Measurements from ENCODE around the gene TBC1D1.
A peak's percentile ranks its signal among the peaks of the same experiment; 100 is the strongest.
"Not testable (repeated sequence)": the region's sequence is repeated elsewhere in the genome, so short reads cannot be mapped to it uniquely, and the experiment has no call there.

The TBC1D1 gene

DNA sequence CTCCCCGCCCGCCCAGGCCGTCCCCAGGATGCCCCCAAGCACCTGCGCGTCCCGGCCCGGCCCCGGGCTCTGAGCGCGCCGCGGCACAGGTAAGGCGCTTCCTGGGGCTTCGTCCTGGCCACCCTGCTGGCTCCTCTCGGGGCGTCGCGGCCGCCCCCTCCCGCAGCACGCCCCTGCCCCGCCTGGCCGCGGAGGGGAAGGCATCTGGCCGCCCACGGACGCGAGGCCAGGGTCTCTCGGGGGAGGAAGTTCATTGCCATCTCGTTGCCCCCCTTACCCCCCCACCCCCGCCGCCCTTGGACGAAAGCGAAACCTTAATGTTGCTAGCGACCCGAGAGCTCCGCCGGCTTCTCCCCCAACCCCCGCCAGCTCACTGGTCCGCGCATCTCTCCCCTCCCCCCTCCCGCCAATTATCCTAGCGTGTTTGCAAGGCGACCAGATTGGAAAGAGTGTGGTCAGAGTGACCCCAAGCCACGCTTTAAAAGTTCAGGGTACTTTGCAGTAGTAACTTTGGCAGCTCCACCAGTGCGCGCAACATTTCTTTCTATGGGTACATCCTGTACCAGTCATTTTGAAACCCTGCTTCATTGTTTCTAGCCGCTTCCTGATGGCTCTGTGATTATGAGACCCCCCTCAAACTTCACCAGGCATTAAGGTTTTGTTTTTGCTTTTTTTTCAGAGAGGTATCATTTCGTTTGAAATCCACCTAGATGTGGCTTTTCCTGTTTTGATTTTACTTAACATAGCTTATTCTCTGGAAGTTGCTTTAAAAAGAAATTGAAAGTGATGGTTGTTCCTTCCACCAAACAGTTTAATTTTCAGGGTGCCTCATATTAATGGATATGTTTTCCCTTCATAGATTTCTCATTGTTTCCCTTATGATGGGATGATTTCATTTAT lies 626 bp downstream of the TBC1D1 start:
- DNase-seq, result peak; percentile 66

- peak; percentile 41 for DNase-seq
Observed at GRCh38 chr4:37892641-37893040, 1.8 kb downstream of the TBC1D1 start.

DNA sequence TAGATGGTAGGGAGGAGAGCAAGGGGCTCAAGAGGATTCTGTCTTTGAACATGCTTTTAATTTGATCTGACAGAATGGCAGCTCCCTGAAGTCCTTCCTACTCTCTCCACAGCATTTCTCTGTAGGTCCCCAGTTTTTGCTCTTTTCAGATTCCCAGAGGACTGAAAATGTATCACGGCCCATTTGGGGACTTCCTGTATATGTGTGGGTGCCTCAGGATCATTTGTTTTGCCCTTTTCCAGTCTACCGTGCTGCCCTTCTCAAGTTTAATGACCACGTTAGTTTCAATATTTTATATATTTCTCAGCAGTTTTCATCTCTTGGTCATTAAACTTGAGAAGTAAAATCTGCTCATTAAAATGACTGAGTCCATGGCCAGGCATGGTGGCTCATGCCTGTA lies 2.3 kb downstream of the TBC1D1 start:
- no peak for DNase-seq

DNA sequence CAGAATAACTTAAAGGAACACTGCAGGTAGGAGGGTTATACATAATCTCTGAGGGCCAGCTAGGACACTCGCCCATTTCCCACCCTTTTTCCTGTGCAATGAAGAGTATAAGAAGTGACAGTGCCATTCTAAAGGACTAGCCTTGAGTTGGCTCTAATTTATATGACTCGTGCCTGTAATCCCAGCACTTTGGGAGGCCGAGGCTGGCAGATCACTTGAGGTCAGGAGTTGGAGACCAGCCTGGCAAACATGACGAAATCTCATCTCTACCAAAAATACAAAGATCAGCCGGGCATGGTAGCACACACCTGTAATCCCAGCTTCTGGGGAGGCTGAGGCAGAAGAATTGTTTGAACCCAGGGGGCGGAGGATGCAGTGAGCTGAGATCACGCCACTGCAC lies 4.4 kb downstream of the TBC1D1 start:
- no peak for DNase-seq

DNA sequence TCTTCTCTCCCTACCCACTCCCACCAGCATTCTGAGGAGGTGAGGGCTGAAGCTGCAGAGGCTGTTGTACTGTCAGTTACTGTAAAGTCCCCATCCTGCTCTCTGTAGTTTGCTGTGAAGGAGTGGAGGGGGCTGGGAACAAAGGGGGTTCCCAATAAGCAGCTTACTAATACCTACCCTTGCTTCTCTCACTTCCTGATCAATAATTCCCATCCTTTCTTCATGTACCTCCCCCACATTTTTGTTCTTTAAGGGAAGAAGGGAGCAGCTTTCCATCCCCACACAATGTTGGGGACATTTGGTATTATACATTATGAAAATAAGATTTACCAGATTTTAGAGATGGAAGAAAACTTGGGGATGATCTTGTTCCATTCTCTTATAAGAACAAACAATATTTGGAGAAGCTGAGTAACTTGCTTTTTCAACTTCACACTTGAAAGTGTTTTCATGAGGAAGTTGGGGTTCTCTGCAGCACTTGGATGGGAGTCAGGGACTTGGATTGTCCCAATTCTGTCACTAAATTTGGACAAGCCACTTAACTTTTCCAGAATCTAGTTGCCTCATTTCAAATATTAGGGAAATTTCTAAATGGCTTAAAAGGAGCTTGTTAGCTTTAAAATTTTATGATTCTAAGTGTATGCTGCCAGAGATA lies 5.4 kb downstream of the TBC1D1 start:
- no peak for DNase-seq

- no peak for DNase-seq
Observed at GRCh38 chr4:37902212-37902611, 11.3 kb downstream of the TBC1D1 start.

DNA sequence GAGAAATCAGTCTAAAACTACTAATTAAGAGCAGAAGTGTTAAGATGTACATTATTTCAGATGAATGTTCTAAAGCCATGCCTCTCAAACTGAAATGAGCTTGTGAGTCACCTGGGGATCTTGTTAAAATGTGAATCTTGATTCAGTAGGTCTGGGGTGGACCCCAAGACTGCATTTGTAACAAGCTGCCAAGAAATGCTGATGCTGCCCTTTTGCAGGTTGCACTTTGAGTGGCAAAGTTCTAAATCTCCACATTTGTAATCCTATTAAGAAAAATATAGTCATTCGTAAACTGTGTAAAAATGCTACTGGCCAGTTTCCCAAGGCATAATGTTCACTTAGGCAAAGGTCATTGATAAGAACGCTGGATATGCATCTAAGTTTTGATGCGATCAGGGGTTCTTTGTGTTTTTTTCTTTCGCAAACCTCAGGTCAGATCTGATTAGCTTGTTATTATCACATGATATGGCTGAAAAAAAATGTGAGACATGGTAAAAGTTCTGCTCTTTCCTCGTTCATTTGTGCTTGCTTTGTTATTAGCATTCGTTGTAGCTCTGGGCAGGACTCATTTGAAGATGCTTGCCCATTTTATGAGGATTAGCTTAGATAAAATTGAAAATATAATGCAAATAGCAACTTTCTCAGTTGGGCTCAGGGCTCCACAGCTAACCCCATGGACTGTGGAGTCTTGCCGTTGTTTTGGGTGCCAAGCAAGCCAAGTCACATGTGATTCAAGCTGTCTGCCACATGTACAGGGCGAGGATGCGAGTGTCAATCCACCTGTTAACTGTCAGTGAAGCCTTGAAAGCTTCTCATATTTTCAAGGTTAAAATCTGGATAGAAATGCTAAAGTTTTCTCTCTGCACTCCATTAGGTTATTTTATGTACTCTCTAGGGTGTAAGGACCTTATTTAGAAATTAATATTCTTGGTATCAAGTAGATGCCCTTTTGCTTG lies 12.1 kb downstream of the TBC1D1 start:
- DNase-seq, result no peak

DNA sequence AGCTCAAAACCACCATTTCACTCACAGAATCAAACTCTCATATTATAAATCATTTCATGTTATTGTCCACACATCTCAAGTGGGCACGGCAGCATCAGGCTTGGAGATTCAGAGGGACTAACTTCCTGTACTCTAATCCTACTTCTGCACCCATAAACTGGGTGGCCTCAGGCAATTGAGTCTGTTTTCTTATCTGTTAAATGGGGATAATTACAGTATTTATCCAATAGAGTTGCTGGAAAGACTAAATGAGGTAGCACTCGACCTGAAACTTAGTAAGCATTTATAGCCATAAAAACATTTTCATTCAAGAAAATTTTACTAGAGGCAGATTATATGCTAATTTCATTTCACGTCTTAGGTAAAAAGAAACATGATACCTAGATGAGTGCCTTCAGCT lies 13.0 kb downstream of the TBC1D1 start:
- no peak for DNase-seq

DNA sequence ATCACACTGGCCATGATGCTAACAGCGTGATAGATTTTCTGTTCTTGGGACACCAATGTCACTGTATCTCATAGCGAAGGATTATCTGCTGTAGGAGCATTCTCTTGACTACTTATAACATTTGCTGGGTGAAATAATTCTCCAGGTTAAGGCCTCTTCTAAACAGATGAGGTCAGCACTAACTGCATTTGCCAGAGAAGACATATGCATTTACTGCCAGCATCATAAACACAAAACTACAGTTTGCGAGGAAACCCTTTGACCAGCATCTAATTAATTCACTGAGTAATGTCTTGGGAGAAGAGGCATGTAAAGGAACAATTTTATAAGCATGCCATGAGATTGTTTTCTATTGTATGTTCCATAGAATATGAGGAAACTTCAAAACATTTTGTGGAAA lies 13.9 kb downstream of the TBC1D1 start:
- DNase-seq, result no peak

DNA sequence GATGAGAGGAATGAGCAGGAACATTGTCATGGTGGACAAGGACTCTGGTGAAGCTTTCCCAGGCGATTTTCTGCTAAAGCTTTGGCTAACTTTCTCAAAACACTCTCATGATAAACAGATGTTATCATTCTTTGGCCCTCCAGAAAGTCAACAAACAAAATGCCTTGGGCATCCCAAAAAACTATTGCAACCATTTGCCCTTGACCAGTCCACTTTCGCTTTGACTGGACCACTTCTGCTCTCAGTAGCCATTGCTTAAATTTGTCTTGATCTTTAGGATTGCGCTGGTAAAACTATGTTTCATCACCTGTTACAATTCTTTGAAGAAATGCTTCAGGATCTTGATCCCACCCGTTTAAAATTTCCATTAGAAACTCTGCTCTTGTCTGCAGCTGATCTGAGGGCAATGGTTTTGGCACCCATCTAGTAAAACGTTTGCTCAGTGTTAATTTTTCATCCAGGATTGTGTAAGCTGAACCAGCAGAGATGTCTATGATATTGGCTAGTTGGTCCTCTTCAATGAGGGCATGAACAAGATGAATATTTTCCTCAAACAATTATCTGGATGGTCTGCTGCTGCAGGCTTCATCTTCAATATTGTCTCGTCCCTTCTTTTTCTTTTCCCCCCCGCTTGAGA lies 14.8 kb downstream of the TBC1D1 start:
- no peak for DNase-seq

- no peak for DNase-seq
Observed at GRCh38 chr4:37908488-37909331, 17.8 kb downstream of the TBC1D1 start.

GRCh38 chr4:37909332-37910090 lies 18.6 kb downstream of the TBC1D1 start:
- no peak for DNase-seq

GRCh38 chr4:37910091-37910486 lies 19.2 kb downstream of the TBC1D1 start:
- DNase-seq, result no peak

GRCh38 chr4:37914539-37914938 lies 23.7 kb downstream of the TBC1D1 start:
- no peak for DNase-seq

DNA sequence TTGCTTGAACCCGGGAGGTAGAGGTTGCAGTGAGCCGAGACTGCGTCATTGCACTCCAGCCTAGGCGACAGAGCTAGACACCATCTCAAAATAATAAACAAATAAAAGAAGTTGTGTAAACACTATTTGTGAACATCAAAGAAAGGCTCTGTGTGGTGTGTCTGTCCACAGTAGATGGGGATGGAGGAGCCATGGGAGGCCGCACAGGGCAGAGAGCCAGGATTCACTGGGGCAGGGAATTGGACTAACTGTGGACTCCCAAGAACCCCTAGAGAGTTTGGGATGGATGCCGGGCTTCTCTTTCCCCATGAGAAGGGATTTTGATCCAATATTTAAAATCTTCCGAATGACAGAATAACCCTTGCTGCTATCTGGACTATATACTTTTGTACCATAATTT lies 26.5 kb downstream of the TBC1D1 start:
- no peak for DNase-seq

- no peak for DNase-seq
Observed at GRCh38 chr4:37918653-37919052, 27.8 kb downstream of the TBC1D1 start.

DNA sequence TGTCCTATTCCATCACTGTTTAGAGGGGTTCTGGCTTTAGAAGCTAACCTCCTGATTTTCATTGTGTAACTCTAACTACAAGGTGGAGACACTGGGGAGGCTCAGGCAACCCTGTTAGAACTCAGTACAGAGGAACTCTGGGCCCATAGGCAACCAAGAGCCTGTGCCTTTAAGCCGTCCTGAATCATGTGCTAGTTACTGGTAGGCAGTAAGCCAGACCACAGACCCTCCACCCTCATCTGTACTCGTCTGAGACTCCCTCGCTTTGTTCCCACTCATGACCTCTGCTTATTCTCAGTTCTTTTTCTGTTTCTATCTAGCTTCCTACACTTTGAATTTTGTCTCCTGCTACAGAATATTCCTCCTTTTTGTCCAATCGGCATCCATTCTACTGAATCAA lies 31.4 kb downstream of the TBC1D1 start:
- DNase-seq, result no peak

DNA sequence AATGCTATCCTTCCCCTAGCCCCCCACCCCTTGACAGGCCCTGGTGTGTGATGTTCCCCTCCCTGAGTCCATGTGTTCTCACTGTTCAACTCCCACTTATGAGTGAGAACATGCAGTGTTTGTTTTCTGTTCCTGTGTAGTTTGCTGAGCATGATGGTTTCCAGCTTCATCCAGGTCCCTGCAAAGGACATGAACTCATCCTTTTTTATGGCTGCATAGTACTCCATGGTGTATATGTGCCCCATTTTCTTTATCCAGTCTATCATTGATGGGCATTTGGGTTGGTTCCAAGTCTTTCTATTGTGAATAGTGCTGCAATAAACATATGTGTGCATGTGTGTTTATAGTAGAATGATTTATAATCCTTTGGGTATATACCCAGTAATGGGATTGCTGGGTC lies 32.2 kb downstream of the TBC1D1 start:
- not testable (repeated sequence) for DNase-seq

- DNase-seq, result no peak
Observed at GRCh38 chr4:37924946-37925345, 34.1 kb downstream of the TBC1D1 start.

DNA sequence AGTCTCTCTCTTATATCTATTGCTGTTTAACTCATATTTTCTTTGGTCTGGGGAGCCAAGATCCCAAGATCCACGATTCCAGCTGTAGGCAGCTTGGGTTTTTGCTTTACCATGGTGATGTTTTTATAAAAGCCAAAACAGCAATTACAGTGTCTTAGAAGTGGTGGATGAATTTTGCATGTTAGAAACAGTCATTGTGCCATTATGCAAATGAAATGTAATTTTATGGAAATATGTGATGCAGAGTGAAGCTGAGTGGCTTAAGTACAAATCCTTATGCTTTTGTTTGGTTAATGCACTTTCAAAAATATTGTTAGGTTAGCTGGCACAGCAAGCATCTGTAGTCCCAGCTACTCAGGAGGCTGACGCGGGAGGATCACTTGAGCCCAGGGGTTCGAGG lies 36.5 kb downstream of the TBC1D1 start:
- DNase-seq, result no peak

All from CD4-positive, alpha-beta T cell treated with Interleukin-6 for 4 hours (primary cell).